Urinary bladder (tissue), 4 donors: Measurements from ENCODE around the gene SKIDA1. TPM values are rescaled to one million over a fixed set of nuclear protein-coding genes. Genes with fewer than 3 reads are reported as not detected.
"Not testable (repeated sequence)": the region's sequence is repeated elsewhere in the genome, so short reads cannot be mapped to it uniquely, and the experiment has no call there.

Source experiments
- DNase-seq: peaks from one replicate; pipeline ENCODE4 v3.0.0-alpha.2; 2015; ENCODE audit errors: extremely low spot score
- H3K27ac ChIP-seq: one replicate; pipeline ENCODE4 v1.5.1; 2013; ENCODE audit warnings: low read depth, mild to moderate bottlenecking, moderate library complexity
- H3K36me3 ChIP-seq: one replicate; pipeline ENCODE4 v1.6.1; 2013; ENCODE audit warnings: mild to moderate bottlenecking, moderate library complexity; ENCODE audit not compliant: insufficient read depth
- H3K4me1 ChIP-seq: one replicate; pipeline ENCODE4 v1.6.1; 2013; ENCODE audit warnings: mild to moderate bottlenecking, moderate library complexity; ENCODE audit not compliant: insufficient read depth
- H3K4me3 ChIP-seq: one replicate; pipeline ENCODE4 v1.5.1; 2013; ENCODE audit warnings: low read depth, low read length
- WGBS: extraction: QIAGEN DNeasy Blood & Tissue Kit; methylation state at CpG from one replicate; pipeline ENCODE4 v1.1.7; 2013; 5-methylcytosine and 5-hydroxymethylcytosine counted together
- polyA plus RNA-seq: library from polyadenylated mRNA; stranded (reverse); fragments of 200-250 nt; gene quantifications from one replicate; pipeline ENCODE4 v1.2.3, GENCODE V29; 2013
- total RNA-seq: library from RNA; depleted of rRNA; stranded (reverse); fragments of >200 nt; gene quantifications from one replicate; pipeline ENCODE4 v1.2.3, GENCODE V29; 2014
- donor health status: healthy with polysubstance abuse.
- donor health status: healthy.

SKIDA1 gene
- 5.0 TPM for total RNA-seq
- polyA plus RNA-seq = 0.61 TPM

DNA sequence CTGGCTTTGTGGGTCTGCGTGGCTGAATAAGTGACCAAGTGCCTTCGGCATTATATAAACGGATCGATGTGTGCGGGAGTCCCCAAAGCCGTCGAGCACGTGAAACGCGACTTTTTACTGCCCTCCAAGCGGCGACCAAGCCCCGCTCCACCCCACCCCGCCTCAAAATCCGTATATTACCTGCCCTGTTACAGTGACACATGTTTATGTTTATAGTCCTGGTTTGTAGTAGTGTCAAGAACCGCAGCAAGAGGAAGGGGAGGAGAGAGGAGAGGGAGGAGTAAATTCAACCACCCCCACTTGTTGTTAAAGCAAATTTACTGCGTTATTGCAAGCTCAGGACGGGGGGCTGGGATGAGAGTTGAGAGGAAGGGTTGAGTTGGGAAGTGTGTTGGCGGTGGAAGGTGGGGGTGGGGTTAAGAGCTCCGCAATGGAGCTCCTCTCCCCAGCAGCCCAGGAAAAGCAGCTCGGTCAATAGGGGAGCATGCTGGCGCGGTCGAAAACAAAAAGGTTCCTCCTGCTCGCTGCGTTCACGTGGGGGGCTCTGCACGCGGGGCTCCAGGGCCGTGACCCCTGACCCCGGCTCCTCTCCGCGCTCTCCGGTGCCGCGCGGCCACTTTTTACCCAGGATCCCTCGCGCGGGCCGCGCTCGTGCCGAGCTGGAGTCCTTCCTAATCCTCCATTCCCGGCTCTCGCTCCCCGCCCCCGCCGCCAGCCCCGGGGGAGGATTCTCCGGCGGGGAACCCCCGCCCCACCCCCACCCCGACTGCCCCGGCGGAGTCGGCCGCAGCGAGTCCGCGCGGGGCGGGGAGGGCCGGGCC is at the start of gene SKIDA1:
Gene SKIDA1, minus strand, starts transcription at position 316 of the 821 bp plus-strand sequence. CDS start 7,860 bp downstream, outside the sequence.
- no peak for DNase-seq
- H3K4me1 ChIP-seq = no peaks in the 10 kb centered on the region
- H3K27ac ChIP-seq = peak within 1 kb of the TSS; percentile 100
- under 1% methylated on average over 64 of the region's 64 CpGs for WGBS
- peak within 1 kb of the TSS; percentile 83 for H3K4me3 ChIP-seq
- peaks cover 2% of the 10 kb centered on the region for H3K36me3 ChIP-seq

DNA sequence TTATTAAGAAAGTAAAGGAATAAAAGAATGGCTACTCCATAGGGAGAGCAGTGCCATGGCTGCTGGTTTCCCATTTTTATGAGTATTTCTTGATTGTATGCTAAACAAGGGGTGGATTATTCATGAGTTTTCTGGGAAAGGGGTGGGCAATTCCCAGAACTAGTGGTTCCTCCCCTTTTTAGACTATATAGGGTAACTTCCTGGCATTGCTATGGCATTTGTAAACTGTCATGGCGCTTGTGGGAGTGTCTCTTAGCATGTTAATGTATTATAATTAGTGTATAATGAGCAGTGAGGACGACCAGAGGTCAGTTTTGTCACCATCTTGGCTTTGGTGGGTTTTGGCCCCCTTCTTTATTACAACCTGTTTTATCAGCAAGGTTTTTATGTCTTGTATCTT is 49.0 kb upstream of the SKIDA1 start:
- H3K4me3 ChIP-seq, H3K27ac ChIP-seq: not testable (repeated sequence)
- WGBS = 89% methylated on average over 2 of the region's 2 CpGs

DNA sequence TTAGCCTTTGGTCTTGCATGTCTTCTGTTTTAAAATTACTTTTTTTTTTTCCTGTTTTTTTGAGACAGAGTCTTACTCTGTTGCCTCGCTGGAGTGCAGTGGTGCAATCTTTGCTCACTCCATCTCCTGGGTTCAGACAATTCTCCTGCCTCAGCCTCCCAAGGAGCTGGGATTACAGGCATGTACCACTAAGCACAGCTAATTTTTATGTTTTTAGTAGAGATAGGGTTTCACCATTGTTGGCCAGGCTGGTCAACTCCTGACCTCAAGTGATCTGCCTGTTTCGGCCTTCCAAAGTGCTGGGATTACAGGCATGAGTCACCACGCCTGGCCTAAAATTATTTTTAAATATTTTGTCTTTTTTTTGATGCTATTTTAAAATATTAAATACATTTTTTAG is 47.1 kb upstream of the SKIDA1 start:
- no peak for DNase-seq
- WGBS = 40% methylated on average over 3 of the region's 3 CpGs
- no peaks in the 10 kb centered on the region for H3K36me3 ChIP-seq
- no peaks in the 10 kb centered on the region for H3K4me1 ChIP-seq
- peak overlapping the region; percentile 64 for H3K27ac ChIP-seq
- no peak overlapping the region for H3K4me3 ChIP-seq

More for the DNA sequence above, 49.0 kb upstream of the SKIDA1 start:
- not testable (repeated sequence) for DNase-seq, H3K36me3 ChIP-seq, H3K4me1 ChIP-seq

DNA sequence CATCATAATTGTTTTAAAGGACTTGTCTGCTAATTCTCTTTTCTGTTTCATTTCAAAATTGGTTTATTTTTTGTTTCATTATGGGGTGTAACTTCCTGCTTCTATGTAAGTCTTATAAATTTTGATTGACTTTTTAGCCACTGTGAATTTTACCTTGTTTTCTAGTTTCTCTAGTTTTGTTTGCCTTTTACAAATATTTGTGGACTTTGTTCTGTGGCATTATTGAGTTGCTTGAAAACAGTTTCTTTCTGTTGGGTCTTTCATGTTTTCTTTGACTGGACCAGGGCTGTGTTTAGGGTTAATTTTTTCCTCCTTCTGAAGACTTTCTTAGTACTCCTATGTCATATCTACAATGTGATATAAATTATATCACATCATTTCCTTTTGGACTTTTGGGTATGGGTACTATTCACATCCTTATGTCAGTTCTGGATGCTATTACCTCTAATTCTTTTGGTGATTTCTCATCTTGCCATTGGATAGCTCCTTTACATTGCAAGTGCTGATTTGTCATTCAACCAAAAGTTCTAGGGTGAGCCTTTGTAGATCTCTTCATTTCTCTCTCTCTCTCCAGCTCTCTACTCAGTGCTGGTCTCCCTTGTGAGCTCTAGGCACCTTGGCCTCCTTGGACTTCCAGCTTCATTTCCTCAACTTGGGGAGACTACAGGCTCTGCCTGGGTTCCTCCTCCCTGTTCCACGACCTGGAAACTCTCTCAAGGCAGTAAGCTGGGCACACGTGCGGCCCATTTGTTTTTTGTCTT is 45.5 kb upstream of the SKIDA1 start:
- Histone ChIP-seq H3K4me3 (no peak overlapping the region), H3K4me1 (no peaks in the 10 kb centered on the region), H3K36me3 (no peaks in the 10 kb centered on the region), H3K27ac (no peak overlapping the region)
- no peak for DNase-seq
- WGBS = 60% methylated on average over 3 of the region's 3 CpGs

DNA sequence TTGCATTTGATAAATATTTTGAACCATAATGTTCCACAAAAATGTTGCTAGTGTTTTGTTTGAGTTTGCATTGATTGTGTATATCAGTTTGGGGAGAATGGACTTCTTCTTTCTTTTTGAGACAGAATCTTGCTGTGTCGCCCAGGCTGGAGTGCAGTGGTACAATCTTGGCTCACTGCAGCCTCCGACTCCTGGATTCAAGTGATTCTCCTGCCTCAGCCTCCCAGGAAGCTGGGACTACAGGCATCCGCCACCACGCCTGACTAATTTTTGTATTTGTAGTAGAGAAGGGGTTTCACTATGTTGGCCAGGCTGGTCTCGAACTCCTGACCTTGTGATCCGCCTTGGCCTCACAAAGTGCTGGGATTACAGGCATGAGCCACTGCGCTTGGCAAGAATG is 33.5 kb upstream of the SKIDA1 start:
- WGBS = over 99% methylated on average over 7 of the region's 7 CpGs
- not testable (repeated sequence) for H3K4me1 ChIP-seq, H3K36me3 ChIP-seq, DNase-seq, H3K4me3 ChIP-seq, H3K27ac ChIP-seq

DNA sequence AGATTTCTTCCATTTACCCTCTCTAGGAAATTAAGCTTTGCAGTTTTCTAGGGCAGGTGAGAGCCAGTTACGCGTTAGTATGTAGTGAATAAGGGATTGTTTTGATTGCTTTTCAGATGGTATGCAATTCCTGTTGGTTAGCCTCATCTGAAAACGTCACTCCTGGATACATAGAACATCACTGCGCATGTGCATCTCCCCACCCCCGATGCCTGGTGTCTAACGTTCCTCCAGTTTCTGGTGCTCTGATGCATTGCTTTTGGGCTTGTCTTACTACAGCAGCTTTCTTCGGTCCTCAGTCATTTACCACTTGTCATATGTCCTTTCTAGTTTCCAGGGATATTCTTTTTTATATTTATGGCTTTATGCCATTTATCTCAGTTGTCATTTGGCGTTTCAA is 31.0 kb upstream of the SKIDA1 start:
- DNase-seq = no peak
- H3K36me3 ChIP-seq = no peaks in the 10 kb centered on the region
- no peak overlapping the region for H3K4me3 ChIP-seq
- no peaks in the 10 kb centered on the region for H3K4me1 ChIP-seq
- 86% methylated on average over 8 of the region's 8 CpGs for WGBS
- no peak overlapping the region for H3K27ac ChIP-seq

DNA sequence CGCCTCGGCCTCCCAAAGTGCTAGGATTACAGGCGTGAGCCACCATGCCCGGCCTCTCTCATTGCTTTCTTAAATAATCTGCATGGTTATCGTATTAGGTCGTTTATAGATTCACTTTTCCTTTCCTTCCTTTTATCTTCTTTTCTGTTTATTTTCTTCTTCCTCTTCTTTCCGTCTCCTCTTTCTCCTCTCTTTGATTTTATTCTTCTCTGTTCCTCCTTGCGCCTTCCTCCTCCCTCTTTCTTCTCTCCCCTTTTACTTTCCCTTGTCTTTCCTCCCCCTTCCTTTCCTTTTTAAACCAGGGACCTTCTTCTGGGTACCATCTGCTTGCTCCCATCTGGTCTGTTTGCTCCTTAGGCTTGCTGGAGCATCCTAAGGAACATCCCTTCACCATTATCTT is 27.2 kb upstream of the SKIDA1 start:
- Histone ChIP-seq H3K27ac (no peak overlapping the region), H3K36me3 (peaks cover 8% of the 10 kb centered on the region), H3K4me1 (no peaks in the 10 kb centered on the region), H3K4me3 (no peak overlapping the region)
- DNase-seq = no peak
- WGBS = 91% methylated on average over 8 of the region's 8 CpGs

DNA sequence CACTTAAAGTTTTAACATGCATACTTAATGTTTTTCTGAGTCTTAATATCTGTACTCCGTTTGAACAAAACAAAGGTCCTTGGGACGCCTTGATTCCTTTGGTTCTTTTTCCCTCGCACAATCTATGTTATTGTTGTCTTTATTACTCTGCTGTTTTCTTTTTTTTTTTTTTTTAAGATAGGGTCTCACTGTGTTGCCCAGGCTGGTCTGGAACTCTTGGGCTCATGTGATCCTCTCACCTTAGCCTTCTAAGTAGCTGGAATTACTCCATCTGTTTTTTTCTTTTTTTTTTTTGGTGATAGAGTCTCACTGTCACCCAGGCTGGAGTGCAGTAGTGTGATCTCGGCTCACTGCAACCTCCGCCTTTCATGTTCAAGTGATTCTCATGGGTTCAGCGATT is 21.8 kb upstream of the SKIDA1 start:
- Histone ChIP-seq H3K4me1 (no peaks in the 10 kb centered on the region), H3K27ac (no peak overlapping the region), H3K4me3 (no peak overlapping the region), H3K36me3 (peaks cover 8% of the 10 kb centered on the region)
- DNase-seq = no peak
- 96% methylated on average over 6 of the region's 6 CpGs for WGBS

DNA sequence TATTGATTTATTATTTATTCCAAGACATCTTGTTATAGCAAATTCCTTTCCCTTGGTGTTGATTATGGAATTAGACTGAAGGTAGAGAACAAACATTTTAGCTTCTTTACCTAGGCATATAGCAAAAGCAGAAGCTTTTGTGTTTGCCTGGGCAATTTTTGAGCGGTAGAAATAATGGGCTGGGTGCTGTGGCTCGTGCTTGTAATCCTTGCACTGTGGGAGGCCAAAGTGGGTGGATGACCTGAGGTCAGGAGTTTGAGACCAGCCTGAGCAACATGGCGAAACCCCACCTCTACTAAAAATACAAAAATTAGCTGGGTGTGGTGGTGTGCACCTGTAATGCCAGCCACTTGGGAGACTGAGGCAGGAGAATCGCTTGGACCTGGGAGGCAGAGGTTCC is 15.2 kb upstream of the SKIDA1 start:
- H3K36me3 ChIP-seq, H3K4me1 ChIP-seq, H3K4me3 ChIP-seq, H3K27ac ChIP-seq, DNase-seq: not testable (repeated sequence)
- 95% methylated on average over 4 of the region's 4 CpGs for WGBS

DNA sequence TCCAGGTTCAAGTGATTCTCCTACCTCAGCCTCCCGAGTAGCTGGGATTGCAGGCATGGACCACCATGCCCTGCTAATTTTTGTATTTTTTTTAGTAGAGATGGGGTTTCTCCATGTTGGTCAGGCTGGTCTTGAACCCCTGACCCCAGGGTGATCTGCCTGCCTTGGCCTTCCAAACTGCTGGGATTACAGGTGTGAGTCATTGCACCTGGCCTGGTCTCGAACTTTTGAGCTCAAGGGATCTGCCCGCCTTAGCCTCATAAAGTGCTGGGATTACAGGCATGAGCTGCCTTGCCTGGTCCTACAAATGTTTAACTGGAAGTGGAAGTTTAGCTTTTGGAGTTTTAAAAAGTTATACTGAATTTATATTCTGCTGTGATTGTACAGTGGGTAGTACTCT is 11.4 kb upstream of the SKIDA1 start:
- Histone ChIP-seq H3K4me1 (no peaks in the 10 kb centered on the region), H3K4me3 (no peak overlapping the region), H3K27ac (no peak overlapping the region), H3K36me3 (peaks cover 1% of the 10 kb centered on the region)
- no peak for DNase-seq
- 78% methylated on average over 3 of the region's 3 CpGs for WGBS

DNA sequence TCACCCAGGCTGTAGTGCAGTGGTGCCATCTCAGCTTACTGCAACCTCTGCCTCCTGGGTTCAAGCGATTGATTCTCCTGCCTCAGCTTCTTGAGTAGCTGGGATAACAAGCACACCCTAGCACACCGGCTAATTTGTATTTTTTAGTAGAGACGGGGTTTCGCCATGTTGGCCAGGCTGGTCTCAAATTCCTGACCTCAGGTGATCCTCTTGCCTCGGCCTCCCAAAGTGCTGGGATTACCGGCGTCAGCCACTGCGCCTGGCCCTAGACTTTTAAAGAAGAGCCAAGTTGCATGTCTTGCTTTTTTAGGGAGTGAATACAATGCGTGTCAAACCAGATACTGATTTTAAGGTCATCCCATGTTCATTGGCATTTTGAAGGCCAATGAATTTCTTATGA is 10.5 kb upstream of the SKIDA1 start:
- not testable (repeated sequence) for H3K4me3 ChIP-seq, DNase-seq, H3K27ac ChIP-seq, H3K36me3 ChIP-seq, H3K4me1 ChIP-seq
- WGBS = 82% methylated on average over 9 of the region's 9 CpGs

DNA sequence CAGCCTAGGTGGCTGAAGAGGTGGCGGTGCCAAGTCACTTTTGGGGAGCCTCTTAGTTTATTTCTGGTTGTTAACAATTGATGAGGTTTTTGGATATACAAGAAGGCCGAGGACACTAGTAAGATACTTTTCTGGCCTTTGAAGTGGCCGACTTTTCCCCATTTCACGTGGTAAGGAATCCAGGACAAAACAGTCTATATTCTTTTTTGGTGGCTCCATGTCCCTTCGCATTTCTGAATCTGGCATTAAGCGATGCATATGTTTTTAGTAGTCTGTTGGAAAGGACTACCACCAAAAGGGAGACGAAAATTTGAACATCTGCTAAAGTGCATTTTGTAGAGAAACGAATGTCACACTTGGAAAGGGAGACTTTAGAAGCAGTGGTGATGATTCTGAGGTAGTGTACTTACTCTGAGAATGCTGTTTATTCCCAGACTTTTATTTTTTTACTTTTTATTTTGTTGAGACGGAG is 10.0 kb upstream of the SKIDA1 start:
- DNase-seq = no peak
- Histone ChIP-seq H3K36me3 (peaks cover 1% of the 10 kb centered on the region), H3K27ac (peak overlapping the region; percentile 78), H3K4me1 (no peaks in the 10 kb centered on the region), H3K4me3 (peak overlapping the region; percentile 98)
- 23% methylated on average over 9 of the region's 9 CpGs for WGBS

DNA sequence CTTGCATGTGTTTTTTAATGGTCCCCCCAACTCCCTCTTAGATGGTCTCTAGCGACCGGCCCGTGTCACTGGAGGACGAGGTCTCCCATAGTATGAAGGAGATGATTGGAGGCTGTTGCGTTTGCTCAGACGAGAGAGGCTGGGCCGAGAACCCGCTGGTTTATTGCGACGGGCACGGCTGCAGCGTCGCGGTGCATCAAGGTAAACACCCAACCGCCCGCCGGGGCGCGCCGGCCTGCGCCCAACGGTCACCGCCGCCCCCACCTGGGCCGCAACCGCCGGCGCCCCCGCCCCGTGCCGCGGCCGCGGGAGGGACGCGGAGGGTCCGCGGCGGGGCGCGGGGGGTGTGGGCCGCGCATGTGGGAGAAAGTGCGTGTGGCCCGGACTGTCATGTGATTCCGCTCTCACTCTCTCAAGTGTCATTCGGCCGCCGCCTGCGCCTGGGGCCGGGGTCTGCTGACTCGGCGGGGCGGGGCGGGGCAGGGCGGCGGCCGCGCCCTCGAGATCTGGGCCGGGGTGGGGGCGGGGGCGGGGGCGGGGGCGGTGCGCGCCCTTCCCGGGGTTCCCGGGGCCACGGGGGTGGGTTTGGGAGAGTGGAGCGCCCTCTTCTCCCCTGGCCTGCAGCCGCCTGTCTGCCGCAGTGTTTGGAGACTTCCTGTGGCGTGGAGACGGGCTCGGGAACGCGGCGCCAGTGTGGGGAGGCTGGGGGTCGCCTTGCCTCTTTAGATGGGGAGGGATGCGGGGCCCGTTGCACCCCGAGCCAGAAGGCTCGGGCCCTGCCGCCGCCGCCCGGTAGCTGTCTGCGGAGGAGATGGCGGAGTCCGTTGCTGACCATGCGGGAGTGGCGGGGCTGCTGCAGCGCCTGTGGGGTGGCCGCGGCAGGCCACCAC is 9.4 kb upstream of the SKIDA1 start:
- H3K4me3 ChIP-seq = peak overlapping the region; percentile 98
- no peaks in the 10 kb centered on the region for H3K4me1 ChIP-seq
- peak overlapping the region; percentile 95 for H3K27ac ChIP-seq
- H3K36me3 ChIP-seq = peaks cover 1% of the 10 kb centered on the region
- no peak for DNase-seq
- under 1% methylated on average over 96 of the region's 96 CpGs for WGBS
